Right lobe of liver (tissue), 6 donors: ENCODE results near the gene FAM13B. TPM values are rescaled to one million over a fixed set of nuclear protein-coding genes. Genes with fewer than 3 reads are reported as not detected.

Experiments
- ATAC-seq, 4 donors: fragments of 200-7000 bp; cut with Tn5 transposase; one replicate each; pipeline ENCODE4 v1.9.1; 2020; ENCODE audit warnings: mild to moderate bottlenecking in 4 of 4, moderate library complexity in 4 of 4
- DNase-seq, 3 donors: peaks; one replicate each; pipeline ENCODE4 v3.0.0-alpha.2; 2020
- H3K27ac ChIP-seq, 3 donors: fragments of 200-600 bp; one replicate each; pipeline ENCODE4 v1.8.0; 2022
- H3K27me3 ChIP-seq, 2 donors: fragments of 200-600 bp; one replicate each; pipeline ENCODE4 v1.8.0; 2022
- H3K36me3 ChIP-seq, 4 donors: fragments of 200-600 bp; sonication (generic) in 1 of 4; one replicate each; pipeline versions ENCODE4 v1.5.1 to v1.8.0; 2017 to 2022; ENCODE audit warnings: control low read depth in 1 of 4
- H3K4me1 ChIP-seq, 4 donors: fragments of 200-600 bp; sonication (generic) in 1 of 4; one replicate each; pipeline versions ENCODE4 v1.5.1 to v1.8.0; 2017 to 2022; ENCODE audit warnings: control low read depth in 1 of 4
- H3K4me3 ChIP-seq, 3 donors: fragments of 200-600 bp; one replicate each; pipeline ENCODE4 v1.8.0; 2022
- H3K9me3 ChIP-seq, 4 donors: fragments of 200-600 bp; sonication (generic) in 1 of 4; one replicate each; pipeline versions ENCODE4 v1.5.1 to v1.8.0; 2017 to 2022; ENCODE audit warnings: control low read depth in 1 of 4
- POLR2A ChIP-seq: fragments of 450-650 bp; IDR thresholded peaks from one replicate; pipeline ENCODE4 v1.6.1; 2017; ENCODE audit warnings: antibody characterized with exemption, mild to moderate bottlenecking
- WGBS: methylation state at CpG from one replicate; pipeline ENCODE4 v1.1.6; 2018; ENCODE audit warnings: low coverage, low lambda C conversion rate; ENCODE audit not compliant: insufficient coverage; ENCODE audit errors: missing lambda C conversion rate; 5-methylcytosine and 5-hydroxymethylcytosine counted together
- intact Hi-C, 2 donors: fragments of 100-400 bp; cut with DNase I; formaldehyde crosslinking; loops; one replicate each; pipeline versions ENCODE4 v1.11.2 to v1.14.1; 2022
- total RNA-seq, 6 experiments: library from RNA; depleted of rRNA in 2 of 6; stranded (reverse); fragments of >200 nt in 2 of 6; fragmentation: NEBNext Ultra II Directional in 3 of 6; extraction: Animal tissue kit (Norgen Biotek cat#: 25700) in 3 of 6; gene quantifications; one replicate each; pipeline versions ENCODE4 v1.1.0 to v1.2.4, GENCODE V29; 2016 to 2023
- TF ChIP-seq, protein P1 (sequence below), 4 donors: fragments of 200-600 bp in 3 of 4; fragments of 450-650 bp in 1 of 4; IDR thresholded peaks; one replicate each; pipeline versions ENCODE4 v1.5.1 to v1.8.0; 2016 to 2022; ENCODE audit warnings: antibody characterized with exemption in 4 of 4, mild to moderate bottlenecking in 2 of 4
- donor health status: DM: no; HTN: yes; CAD: no.
- donor health status: DM: no; HTN: no; CAD: no.
- donor health status: DM: no; HTN: no; CAD: no.
- donor health status: DM: no; HTN: yes; CAD: no.
- donor health status: DM: no; HTN: yes; CAD: no.

FAM13B gene
- total RNA-seq, 6 experiments from 2014 or later, result 6.0 to 12.4 (median 6.5) TPM

DNA sequence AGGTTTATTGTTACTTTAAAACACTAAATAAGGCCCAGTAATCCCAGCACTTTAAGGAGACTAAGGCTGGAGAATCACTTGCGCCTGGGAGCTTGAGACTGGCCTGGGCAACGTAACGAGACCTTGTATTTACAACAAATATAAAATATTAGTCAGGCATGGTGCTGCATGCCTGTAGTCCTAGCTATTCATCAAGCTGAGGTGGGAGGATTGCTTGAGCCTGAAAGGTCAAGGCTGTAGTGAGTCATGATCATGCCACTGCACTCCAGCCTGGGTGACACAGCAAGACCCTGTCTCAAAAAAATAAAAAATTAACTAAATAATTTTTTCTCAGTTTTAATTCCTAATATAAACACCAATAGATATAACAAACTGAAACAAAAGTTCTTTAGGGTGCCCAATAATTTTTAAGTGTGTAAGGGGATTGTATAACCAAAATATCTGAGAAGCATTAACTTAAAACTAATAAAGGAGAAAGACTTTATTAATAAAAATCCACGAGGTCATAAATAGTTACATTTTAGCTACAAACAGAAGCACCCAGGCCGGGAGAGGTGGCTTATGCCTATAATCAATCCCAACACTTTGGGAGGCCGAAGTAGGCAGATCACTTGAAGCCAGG, 32.7 kb downstream of the FAM13B start:
- Histone ChIP-seq H3K27ac (no peak overlapping the region), H3K36me3 (no peaks in the 10 kb centered on the region), H3K27me3 (no peaks in the 10 kb centered on the region), H3K9me3 (no peaks in the 10 kb centered on the region), H3K4me1 (no peaks in the 10 kb centered on the region), H3K4me3 (no peak overlapping the region)
- ATAC-seq (peak in 1 of 4 donors; percentile 79), DNase-seq (no peak)
- 70% methylated on average over 6 of the region's 6 CpGs for WGBS
- TF ChIP-seq POLR2A, result no peak
- TF ChIP-seq, protein P1, sequence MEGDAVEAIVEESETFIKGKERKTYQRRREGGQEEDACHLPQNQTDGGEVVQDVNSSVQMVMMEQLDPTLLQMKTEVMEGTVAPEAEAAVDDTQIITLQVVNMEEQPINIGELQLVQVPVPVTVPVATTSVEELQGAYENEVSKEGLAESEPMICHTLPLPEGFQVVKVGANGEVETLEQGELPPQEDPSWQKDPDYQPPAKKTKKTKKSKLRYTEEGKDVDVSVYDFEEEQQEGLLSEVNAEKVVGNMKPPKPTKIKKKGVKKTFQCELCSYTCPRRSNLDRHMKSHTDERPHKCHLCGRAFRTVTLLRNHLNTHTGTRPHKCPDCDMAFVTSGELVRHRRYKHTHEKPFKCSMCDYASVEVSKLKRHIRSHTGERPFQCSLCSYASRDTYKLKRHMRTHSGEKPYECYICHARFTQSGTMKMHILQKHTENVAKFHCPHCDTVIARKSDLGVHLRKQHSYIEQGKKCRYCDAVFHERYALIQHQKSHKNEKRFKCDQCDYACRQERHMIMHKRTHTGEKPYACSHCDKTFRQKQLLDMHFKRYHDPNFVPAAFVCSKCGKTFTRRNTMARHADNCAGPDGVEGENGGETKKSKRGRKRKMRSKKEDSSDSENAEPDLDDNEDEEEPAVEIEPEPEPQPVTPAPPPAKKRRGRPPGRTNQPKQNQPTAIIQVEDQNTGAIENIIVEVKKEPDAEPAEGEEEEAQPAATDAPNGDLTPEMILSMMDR (IDR thresholded peaks at IDR 0.05), result no peak
- intact Hi-C loops, result no loop called here

DNA sequence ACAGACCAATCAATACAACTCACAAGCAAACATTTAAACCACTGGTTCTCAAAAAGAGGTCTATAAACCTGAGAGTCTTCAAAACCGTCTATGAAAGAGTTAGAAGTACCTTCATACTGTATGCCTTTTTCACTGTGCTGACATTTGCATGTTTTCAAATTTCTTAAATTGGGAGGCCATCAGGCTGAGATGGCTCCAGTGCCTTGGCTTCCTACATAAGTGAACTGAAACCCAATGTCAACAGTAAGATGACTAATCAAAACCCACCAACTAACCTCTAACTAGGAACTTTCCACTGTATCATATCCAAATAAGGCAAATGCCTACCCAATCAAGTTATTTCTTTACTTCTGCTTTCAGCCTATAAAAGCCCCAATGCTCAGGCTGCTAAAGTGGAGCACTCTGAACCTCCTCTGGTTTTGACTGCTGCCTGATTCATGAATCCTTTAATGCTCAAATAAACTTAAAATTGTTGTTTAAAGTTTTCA, 35.1 kb downstream of the FAM13B start:
- TF ChIP-seq, protein P1 (IDR thresholded peaks at IDR 0.05), result no peak
- no peak for TF ChIP-seq POLR2A
- DNase-seq, result no peak
- no peaks in the 10 kb centered on the region for H3K4me1 ChIP-seq

DNA sequence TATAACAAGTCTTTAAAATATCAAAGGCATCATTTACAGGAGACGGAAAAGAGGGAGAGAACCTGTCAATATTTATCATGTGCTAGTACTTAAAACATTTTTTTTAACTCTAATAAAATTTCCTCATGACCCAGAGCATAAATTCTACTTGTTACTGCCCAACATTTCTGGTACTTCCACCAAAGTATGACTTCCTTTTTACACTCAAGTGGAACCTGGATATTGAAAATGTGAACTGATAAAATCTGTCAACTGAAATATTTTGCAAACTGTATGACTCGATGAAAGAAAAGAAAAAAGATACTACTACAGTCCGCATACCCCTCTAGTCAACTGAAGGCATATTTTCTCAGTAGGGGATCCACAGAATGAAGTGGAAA, 37.1 kb downstream of the FAM13B start:
- DNase-seq (no peak), ATAC-seq (no peak)
- Histone ChIP-seq H3K36me3 (no peaks in the 10 kb centered on the region), H3K9me3 (no peaks in the 10 kb centered on the region), H3K4me1 (no peaks in the 10 kb centered on the region), H3K4me3 (no peak overlapping the region), H3K27me3 (no peaks in the 10 kb centered on the region), H3K27ac (no peak overlapping the region)
- intact Hi-C loops, result no loop called here
- 55% methylated on average over 3 of the region's 3 CpGs for WGBS
- TF ChIP-seq POLR2A, result no peak
- TF ChIP-seq, protein P1 (IDR thresholded peaks at IDR 0.05), result no peak

More for the DNA sequence above, 35.1 kb downstream of the FAM13B start:
- no peak overlapping the region for H3K27ac ChIP-seq
- H3K36me3 ChIP-seq, result no peaks in the 10 kb centered on the region
- WGBS, result 92% methylated on average over 1 of the region's 1 CpG
- H3K27me3 ChIP-seq, result no peaks in the 10 kb centered on the region
- peak in 1 of 4 donors; percentile 53 for ATAC-seq
- intact Hi-C loops, result no loop called here
- no peak overlapping the region for H3K4me3 ChIP-seq
- no peaks in the 10 kb centered on the region for H3K9me3 ChIP-seq

GRCh38 chr5:137995077-137995748, 37.7 kb downstream of the FAM13B start:
- WGBS, result 27% methylated on average over 2 of the region's 2 CpGs
- ATAC-seq, result peak; percentile 49 to 71 (median 68)
- no peak for DNase-seq

More at GRCh38 chr5:137995077-137995748, 37.7 kb downstream of the FAM13B start:
- H3K4me3 ChIP-seq, result no peak overlapping the region
- no peaks in the 10 kb centered on the region for H3K27me3 ChIP-seq
- no peak overlapping the region for H3K27ac ChIP-seq
- H3K36me3 ChIP-seq, result no peaks in the 10 kb centered on the region
- TF ChIP-seq, protein P1 (IDR thresholded peaks at IDR 0.05), result no peak
- TF ChIP-seq POLR2A, result no peak
- H3K4me1 ChIP-seq, result no peaks in the 10 kb centered on the region
- no peaks in the 10 kb centered on the region for H3K9me3 ChIP-seq
- intact Hi-C loops, result no loop called here
